SK-N-SH treated with all-trans-retinoic acid at 6 μM for 48 hours (cell line): ENCODE measurements around the gene DAND5.

Source experiments
- ATAC-seq: fragments of 200-7000 bp; cut with Tn5 transposase; 3 replicates; pipeline ENCODE4 v1.9.1; 2020; ENCODE audit warnings: mild to moderate bottlenecking, moderate library complexity
- ARNTL ChIP-seq: fragments of 450-650 bp; formaldehyde crosslinking; IDR thresholded peaks from 2 replicates; pipeline ENCODE4 v1.5.0; 2020; ENCODE audit warnings: low read depth, mild to moderate bottlenecking, moderate library complexity, borderline replicate concordance
- CREB5 ChIP-seq: fragments of 250-450 bp; sonication (Bioruptor Pico); IDR thresholded peaks from 2 replicates; pipeline ENCODE4 v1.5.1; 2020; ENCODE audit warnings: low read depth, mild to moderate bottlenecking, moderate library complexity
- CSDC2 ChIP-seq: fragments of 250-450 bp; sonication (Bioruptor Pico); IDR thresholded peaks from 2 replicates; pipeline ENCODE4 v1.5.0; 2020; ENCODE audit warnings: mild to moderate bottlenecking, moderate library complexity
- CSRNP3 ChIP-seq: fragments of 250-450 bp; sonication (Bioruptor Pico); IDR thresholded peaks from 2 replicates; pipeline ENCODE4 v1.5.1; 2021; ENCODE audit warnings: mild to moderate bottlenecking, moderate library complexity
- ESRRG ChIP-seq: fragments of 250-450 bp; sonication (Bioruptor Pico); IDR thresholded peaks from 2 replicates; pipeline ENCODE4 v1.6.1; 2021; ENCODE audit warnings: mild to moderate bottlenecking
- GLIS3 ChIP-seq: fragments of 250-450 bp; sonication (Bioruptor Pico); IDR thresholded peaks from 2 replicates; pipeline ENCODE4 v1.5.0; 2020; ENCODE audit warnings: mild to moderate bottlenecking, moderate library complexity
- ISL1 ChIP-seq: fragments of 250-450 bp; sonication (Bioruptor Pico); IDR thresholded peaks from 2 replicates; pipeline ENCODE4 v2.1.2; 2022; ENCODE audit warnings: mild to moderate bottlenecking, moderate library complexity
- OSR1 ChIP-seq: fragments of 250-450 bp; sonication (Bioruptor Pico); IDR thresholded peaks from 2 replicates; pipeline ENCODE4 v1.8.0; 2022; ENCODE audit warnings: moderate library complexity, mild to moderate bottlenecking, inconsistent platforms
- PATZ1 ChIP-seq: fragments of 250-450 bp; sonication (Bioruptor Pico); IDR thresholded peaks from 2 replicates; pipeline ENCODE4 v1.8.0; 2020; ENCODE audit warnings: mild to moderate bottlenecking, moderate library complexity, borderline replicate concordance
- PPARA ChIP-seq: fragments of 250-450 bp; sonication (Bioruptor Pico); IDR thresholded peaks from 2 replicates; pipeline ENCODE4 v1.5.0; 2020; ENCODE audit warnings: mild to moderate bottlenecking, borderline replicate concordance
- RARB ChIP-seq: fragments of 250-450 bp; sonication (Bioruptor Pico); IDR thresholded peaks from 2 replicates; pipeline ENCODE4 v1.8.0; 2021; ENCODE audit warnings: mild to moderate bottlenecking, moderate library complexity
- SNAI2 ChIP-seq: fragments of 250-450 bp; sonication (Bioruptor Pico); IDR thresholded peaks from 2 replicates; pipeline ENCODE4 v1.5.0; 2020; ENCODE audit warnings: mild to moderate bottlenecking, moderate library complexity
- TCF4 ChIP-seq: fragments of 250-450 bp; sonication (Bioruptor Pico); IDR thresholded peaks from 2 replicates; pipeline ENCODE4 v1.8.0; 2021; ENCODE audit warnings: mild to moderate bottlenecking, moderate library complexity, borderline replicate concordance
- TOX ChIP-seq: fragments of 250-450 bp; sonication (Bioruptor Pico); IDR thresholded peaks from 2 replicates; pipeline ENCODE4 v1.8.0; 2021; ENCODE audit warnings: mild to moderate bottlenecking, moderate library complexity, borderline replicate concordance
- TSHZ2 ChIP-seq: fragments of 250-450 bp; sonication (Bioruptor Pico); IDR thresholded peaks from 2 replicates; pipeline ENCODE4 v1.5.0; 2020; ENCODE audit warnings: mild to moderate bottlenecking, moderate library complexity
- ZC3H10 ChIP-seq: fragments of 250-450 bp; sonication (Bioruptor Pico); IDR thresholded peaks from 2 replicates; pipeline ENCODE4 v1.5.1; 2021; ENCODE audit warnings: mild to moderate bottlenecking, moderate library complexity
- ZFP3 ChIP-seq: fragments of 250-450 bp; sonication (Bioruptor Pico); IDR thresholded peaks from 2 replicates; pipeline ENCODE4 v1.5.0; 2020; ENCODE audit warnings: mild to moderate bottlenecking, moderate library complexity
- ZFP30 ChIP-seq: fragments of 450-650 bp; formaldehyde crosslinking; IDR thresholded peaks from 2 replicates; pipeline ENCODE4 v1.5.0; 2022; ENCODE audit warnings: mild to moderate bottlenecking, moderate library complexity
- ZNF565 ChIP-seq: fragments of 450-650 bp; formaldehyde crosslinking; conservative IDR thresholded peaks from 2 replicates; pipeline ENCODE4 v1.5.0; 2020; ENCODE audit warnings: low read depth, mild to moderate bottlenecking, moderate library complexity
- ZNF70 ChIP-seq: fragments of 450-650 bp; formaldehyde crosslinking; IDR thresholded peaks from 2 replicates; pipeline ENCODE4 v1.5.0; 2020; ENCODE audit warnings: mild to moderate bottlenecking, moderate library complexity

DAND5 gene

GRCh38 chr19:12945479-12946091 lies 23.8 kb upstream of the DAND5 start, which contains the start of gene RAD23A:
Gene RAD23A (plus strand): TSS chr19:12945862. CDS start chr19:12945949, 87 bp downstream.
- TF ChIP-seq CREB5 (CRISPR knock-in tag) (peak; percentile 64; the same call in 1 of the 2 replicates), CSRNP3 (CRISPR knock-in tag) (peak; percentile 65; the same call in 1 of the 2 replicates), PPARA (CRISPR knock-in tag) (no peak), ARNTL (CRISPR knock-in tag) (0 out of 2 replicates have a peak, but pooled peaks have one; percentile 47), TCF4 (0 out of 2 replicates have a peak, but pooled peaks have one; percentile 25), ZFP3 (CRISPR knock-in tag) (no peak), OSR1 (CRISPR knock-in tag) (no peak), GLIS3 (peak; percentile 0), ZNF565 (CRISPR knock-in tag) (peak; percentile 76; the same call in 1 of the 2 replicates), ESRRG (CRISPR knock-in tag) (no peak), TSHZ2 (CRISPR knock-in tag) (peak; percentile 51; the same call in 1 of the 2 replicates), TOX (no peak), ISL1 (CRISPR knock-in tag) (no peak), CSDC2 (CRISPR knock-in tag) (no peak), ZC3H10 (CRISPR knock-in tag) (peak; percentile 32; the same call in 1 of the 2 replicates), ZFP30 (CRISPR knock-in tag) (no peak; the same call in 1 of the 2 replicates), RARB (no peak), ZNF70 (peak; percentile 4; the same call in 1 of the 2 replicates)
- ATAC-seq: peak; percentile 90

- TF ChIP-seq ISL1 (CRISPR knock-in tag) (no peak), CSRNP3 (CRISPR knock-in tag) (peak; percentile 75; the same call in 1 of the 2 replicates), SNAI2 (CRISPR knock-in tag) (no peak)
- ATAC-seq: peak; percentile 85
Measured at GRCh38 chr19:12946092-12946721, 23.2 kb upstream of the DAND5 start.

- TF ChIP-seq PATZ1 (CRISPR knock-in tag) (no peak), CREB5 (CRISPR knock-in tag) (no peak), ZC3H10 (CRISPR knock-in tag) (no peak), ZFP3 (CRISPR knock-in tag) (no peak), GLIS3 (no peak), TOX (no peak)
- no peak for ATAC-seq
Measured at GRCh38 chr19:12946731-12947496, 22.5 kb upstream of the DAND5 start.
